D721Med (cell line): ENCODE data around the gene DUSP9.

Experiments
- DNase-seq: peaks from one replicate; pipeline ENCODE4 v3.0.0; 2011; ENCODE audit warnings: low spot score; ENCODE audit not compliant: insufficient read length
- FAIRE-seq: peaks from 2 replicates; lab custom pipeline; 2011; peaks lifted over from hg19 to GRCh38; lab: Jason Lieb, UNC
- TF ChIP-seq, protein P1 (sequence below): IDR thresholded peaks from 2 replicates; pipeline ENCODE4 v1.5.1; 2012; ENCODE audit warnings: mild to moderate bottlenecking, control low read depth; ENCODE audit not compliant: insufficient read depth; ENCODE audit errors: missing control alignments

DUSP9 gene

DNA sequence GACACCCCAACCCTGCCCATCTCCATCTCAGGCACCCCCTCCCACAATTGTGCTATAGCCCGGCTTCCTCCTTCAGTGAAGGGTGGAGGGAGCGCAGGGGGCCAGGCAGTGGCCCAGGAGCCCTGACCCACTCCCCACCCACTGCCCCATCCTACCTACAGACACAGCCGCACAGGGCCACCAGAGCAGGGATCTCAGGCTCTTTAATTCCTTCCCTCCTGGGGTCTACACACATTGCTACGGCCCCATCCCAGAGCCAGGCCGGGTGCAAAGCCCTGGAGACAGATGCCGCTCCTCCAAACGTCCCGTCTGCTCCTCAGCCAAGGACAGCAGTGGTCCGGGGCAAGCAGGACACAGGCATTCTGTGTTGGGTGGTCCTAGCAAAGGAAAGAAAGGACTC is 12.8 kb upstream of the DUSP9 start:
- no peak for FAIRE-seq
- TF ChIP-seq, protein P1, sequence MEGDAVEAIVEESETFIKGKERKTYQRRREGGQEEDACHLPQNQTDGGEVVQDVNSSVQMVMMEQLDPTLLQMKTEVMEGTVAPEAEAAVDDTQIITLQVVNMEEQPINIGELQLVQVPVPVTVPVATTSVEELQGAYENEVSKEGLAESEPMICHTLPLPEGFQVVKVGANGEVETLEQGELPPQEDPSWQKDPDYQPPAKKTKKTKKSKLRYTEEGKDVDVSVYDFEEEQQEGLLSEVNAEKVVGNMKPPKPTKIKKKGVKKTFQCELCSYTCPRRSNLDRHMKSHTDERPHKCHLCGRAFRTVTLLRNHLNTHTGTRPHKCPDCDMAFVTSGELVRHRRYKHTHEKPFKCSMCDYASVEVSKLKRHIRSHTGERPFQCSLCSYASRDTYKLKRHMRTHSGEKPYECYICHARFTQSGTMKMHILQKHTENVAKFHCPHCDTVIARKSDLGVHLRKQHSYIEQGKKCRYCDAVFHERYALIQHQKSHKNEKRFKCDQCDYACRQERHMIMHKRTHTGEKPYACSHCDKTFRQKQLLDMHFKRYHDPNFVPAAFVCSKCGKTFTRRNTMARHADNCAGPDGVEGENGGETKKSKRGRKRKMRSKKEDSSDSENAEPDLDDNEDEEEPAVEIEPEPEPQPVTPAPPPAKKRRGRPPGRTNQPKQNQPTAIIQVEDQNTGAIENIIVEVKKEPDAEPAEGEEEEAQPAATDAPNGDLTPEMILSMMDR: no peak

DNA sequence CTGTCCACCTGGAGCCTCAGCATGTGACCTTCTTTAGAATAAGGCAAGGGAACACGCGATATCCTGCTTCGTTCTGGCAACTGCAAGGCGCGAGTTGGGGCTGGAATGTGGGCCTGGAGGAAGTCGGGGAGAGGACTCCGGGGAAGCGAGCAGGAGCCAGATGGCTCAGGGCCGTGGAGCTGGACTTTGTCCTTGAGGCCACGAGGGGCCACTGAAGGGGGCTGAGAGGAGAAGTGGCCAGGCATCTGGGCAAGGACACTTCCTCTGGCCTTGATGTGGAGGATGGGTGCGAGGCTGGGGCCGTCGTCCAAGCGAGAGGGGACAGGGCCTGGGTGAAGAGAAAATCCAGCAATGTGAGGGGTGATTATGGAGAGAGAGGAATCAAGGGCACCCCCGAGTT is 12.2 kb upstream of the DUSP9 start:
- TF ChIP-seq, protein P1: no peak
- FAIRE-seq: no peak
- no peak for DNase-seq

More for the DNA sequence above, 12.8 kb upstream of the DUSP9 start:
- no peak for DNase-seq

DNA sequence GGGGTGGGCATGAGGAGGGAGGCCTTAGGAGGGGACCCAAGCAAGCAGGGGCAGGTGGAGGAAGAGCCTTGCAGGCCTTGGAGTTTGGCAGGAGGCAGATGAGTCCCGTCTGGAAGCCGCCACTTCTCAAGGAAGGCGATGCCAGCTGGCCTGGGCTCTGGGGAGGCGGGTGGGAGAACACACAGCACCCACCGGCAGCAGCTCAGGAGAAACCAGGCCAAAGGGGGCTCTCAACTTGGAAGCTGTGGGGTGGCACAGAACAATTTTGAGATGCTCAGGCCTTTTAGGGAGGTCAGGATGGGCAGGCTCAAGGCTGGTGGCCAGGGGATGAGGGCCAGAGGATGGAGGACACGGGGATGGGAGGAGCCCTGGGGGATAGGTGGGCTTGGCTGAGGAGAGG is 11.6 kb upstream of the DUSP9 start:
- no peak for DNase-seq
- TF ChIP-seq, protein P1: no peak
- no peak for FAIRE-seq

DNA sequence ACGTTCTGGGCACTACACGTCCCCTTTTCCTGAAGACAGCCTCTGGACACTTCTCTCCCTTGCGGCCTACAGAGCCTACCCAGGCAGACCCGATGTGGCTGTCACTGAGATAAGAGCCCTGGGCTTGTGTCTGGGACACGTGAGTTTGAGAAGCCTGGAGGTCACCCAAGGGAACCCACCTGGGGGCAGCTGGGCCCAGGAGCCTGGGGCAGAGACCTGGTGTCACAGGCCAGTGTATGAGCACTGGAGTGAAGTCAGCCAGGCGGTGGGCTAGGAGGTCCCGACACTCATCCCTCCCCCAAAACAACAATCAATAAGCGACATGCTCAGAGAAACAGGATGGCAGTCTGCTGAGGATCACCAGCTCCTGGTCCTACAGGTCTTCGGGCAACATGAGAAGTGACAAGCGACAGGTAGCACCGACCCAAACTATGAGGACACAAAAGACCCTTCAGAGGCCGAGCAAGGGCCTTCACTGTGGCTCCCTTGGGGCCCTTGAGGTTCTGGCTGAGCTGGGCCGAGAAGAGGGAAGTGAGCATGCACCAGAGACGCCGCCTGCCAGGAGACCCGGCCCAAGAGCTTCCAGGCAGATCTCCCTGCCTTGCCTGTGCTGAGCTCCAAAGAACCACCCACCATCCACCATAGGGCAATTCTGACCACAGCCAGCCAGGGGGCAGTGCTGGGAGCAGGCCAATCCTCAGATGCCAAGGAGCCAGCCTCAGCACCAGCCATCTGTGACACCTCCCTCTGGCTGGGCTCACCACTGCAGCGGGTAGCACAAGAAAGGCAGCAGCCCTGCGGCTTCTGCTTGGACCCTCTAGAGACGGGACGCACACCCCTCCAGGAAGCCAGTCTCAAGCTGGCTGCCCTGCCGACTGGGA is 11.0 kb upstream of the DUSP9 start:
- DNase-seq (no peak), FAIRE-seq (no peak)
- TF ChIP-seq, protein P1: peak; percentile 35

DNA sequence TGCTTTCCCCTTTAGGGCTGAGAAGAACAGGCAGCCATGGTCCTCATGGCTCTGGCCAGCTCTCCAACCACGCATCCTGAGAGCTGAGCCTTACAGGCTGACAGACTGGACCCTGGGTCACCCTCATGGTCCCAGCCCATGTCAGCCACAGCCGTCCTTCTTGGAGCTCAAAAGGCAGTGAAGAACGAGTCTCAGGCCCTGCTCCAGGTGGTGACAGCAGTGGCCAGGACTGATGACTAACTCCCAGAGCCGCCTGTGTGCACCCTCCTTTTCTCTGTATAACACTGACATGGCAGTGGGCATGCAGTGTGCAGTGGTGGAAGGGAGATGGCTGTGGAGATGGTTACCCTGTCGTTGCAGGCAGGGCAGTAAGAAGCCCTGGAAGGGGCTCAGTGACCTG is 10.3 kb upstream of the DUSP9 start:
- TF ChIP-seq, protein P1: no peak
- FAIRE-seq: no peak
- DNase-seq: no peak

DNA sequence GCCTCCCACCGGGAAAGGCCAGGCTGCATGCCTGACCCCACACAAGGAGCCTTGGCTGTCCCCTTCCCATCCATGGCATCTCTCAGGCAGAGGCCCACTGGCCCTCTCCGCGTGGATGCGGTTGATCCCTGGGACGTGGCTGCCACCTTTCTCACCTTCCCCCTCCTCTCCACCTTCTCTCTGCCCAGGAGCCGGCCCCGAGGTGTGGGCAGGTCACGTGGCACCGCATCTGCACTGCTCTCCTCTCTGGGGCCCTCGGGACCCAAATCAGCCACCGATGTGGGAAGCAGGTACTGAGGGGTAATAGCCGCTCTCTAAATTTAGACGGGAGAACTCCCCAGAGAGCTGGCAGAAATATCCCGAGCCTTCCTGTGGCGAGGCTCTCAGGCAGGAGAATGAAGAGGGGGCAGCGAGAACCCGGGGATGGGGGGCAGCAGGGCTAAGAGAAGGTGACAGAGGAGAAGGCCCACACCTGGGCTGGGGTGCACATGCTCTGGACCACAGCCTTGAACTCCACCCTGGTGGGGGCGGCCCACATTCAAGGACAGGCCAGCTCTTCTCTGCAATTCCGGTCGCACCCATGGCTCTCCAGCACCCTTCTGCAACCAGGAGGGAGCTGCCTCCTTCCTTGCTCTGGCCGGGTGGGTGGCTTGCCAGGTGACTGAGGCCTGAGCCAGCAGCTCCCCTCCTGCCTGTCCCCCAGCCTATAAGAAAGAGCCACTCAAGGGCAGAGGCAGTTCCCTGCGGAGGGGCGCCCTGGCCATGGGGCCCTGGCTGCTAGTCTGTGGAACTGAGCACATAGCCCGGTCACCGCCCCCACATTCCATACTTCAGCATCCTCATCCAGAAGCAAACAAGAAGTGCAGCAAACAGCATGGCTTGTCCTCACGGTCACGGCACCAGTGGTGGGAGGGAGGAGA is 9.6 kb upstream of the DUSP9 start:
- DNase-seq (no peak), FAIRE-seq (no peak)
- TF ChIP-seq, protein P1: no peak
